OCI-LY7 (cell line): Measurements from ENCODE around the gene ABCD1.
"Not testable (repeated sequence)": the region's sequence is repeated elsewhere in the genome, so short reads cannot be mapped to it uniquely, and the experiment has no call there.

ENCODE experiments used
- EZH2phosphoT487 ChIP-seq: fragments of 200-600 bp; sonication (generic); IDR thresholded peaks from 2 replicates; pipeline ENCODE4 v1.6.1; 2018; ENCODE audit warnings: low read depth, borderline replicate concordance, mild to moderate bottlenecking, mixed run types, antibody characterized with exemption, low read length, moderate library complexity, mixed read lengths
- TF ChIP-seq, protein P1 (sequence below): fragments of 200-600 bp; sonication (generic); conservative IDR thresholded peaks from 2 replicates; pipeline ENCODE4 v1.5.1; 2014; ENCODE audit warnings: mild to moderate bottlenecking, antibody characterized with exemption, low read length, moderate library complexity, mixed read lengths

DNA sequence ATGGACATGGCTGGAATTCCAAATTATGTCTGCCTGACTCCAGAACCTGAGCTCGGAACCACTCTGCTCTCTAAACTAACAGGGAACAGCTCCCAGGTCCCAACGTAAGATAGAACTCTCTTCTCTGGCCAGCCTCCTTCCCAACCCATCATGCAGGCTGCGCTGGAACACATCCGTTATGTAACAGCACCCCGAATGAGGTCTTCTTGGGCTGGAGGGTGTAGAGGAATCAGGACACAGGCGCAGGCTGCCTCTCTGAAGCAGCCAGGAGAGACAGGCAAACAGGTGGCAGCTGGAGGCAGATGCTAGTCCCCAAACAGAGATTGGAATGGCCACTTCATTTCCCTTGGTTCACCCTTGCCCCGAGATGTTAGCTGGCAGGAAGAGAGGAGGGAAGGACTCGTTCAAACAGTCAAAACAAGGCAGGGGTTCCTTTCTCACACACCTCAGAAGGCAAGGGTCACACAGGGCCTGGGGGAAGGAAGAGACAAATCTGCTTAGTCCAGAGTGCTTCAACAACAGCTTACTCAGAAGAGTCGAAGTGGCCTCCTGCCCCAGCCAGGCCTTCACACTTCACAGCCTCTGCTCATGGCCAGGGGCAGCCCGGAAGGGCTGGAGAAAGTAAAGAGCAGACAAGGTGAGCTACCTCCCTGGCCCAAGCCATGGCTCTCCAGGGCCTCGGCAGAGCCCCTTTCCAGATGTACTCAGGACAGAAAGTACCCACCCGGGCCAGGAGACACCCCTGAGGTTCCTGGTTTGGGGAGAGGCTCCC is 19.8 kb upstream of the ABCD1 start:
- TF ChIP-seq, protein P1, sequence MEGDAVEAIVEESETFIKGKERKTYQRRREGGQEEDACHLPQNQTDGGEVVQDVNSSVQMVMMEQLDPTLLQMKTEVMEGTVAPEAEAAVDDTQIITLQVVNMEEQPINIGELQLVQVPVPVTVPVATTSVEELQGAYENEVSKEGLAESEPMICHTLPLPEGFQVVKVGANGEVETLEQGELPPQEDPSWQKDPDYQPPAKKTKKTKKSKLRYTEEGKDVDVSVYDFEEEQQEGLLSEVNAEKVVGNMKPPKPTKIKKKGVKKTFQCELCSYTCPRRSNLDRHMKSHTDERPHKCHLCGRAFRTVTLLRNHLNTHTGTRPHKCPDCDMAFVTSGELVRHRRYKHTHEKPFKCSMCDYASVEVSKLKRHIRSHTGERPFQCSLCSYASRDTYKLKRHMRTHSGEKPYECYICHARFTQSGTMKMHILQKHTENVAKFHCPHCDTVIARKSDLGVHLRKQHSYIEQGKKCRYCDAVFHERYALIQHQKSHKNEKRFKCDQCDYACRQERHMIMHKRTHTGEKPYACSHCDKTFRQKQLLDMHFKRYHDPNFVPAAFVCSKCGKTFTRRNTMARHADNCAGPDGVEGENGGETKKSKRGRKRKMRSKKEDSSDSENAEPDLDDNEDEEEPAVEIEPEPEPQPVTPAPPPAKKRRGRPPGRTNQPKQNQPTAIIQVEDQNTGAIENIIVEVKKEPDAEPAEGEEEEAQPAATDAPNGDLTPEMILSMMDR: not testable (repeated sequence)
- TF ChIP-seq EZH2phosphoT487: not testable (repeated sequence)
